GM19372 (cell line): Measurements from ENCODE around the gene ALPK3.
A peak's percentile ranks its signal among the peaks of the same experiment; 100 is the strongest.

Source experiments
- ATAC-seq: cut with Tn5 transposase; IDR thresholded peaks from one replicate; pipeline ENCODE4 v1.9.1; 2021; ENCODE audit warnings: mild to moderate bottlenecking, low read depth, moderate library complexity; ENCODE audit not compliant: unreplicated experiment

ALPK3 gene

DNA sequence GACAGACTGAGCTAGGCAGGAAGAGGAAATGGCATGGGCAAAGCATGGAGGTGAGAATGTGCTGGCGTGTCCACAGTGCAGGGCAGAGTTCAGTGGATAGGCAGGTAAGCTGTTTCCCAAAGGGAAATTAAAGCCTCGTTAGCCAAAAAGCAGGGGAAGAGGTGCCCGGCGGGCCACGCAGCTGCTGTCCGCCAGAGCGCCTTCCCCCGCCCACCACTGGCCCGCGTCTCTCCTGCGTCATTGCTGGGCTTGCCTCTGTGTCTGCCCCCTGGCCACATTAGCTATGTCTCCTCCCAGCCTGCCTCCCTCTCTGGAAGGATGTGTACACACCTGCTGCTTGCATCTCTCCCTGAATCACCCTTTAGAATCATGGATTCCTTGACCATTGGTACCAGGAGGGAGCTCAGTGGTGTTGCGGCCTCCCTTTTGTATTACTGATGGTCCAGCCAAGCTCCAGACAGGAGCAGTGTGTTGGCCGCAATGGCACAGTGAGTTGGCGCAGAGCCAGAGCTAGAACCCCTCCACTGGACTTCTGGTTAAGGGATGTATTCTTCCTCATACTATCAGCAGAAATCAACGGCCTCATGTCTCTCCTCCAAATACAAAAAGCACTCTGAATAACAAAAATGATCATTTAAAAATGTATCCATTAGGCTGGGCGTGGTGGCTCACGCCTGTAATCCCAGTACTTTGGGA is 93.9 kb downstream of the ALPK3 start:
- no peak for ATAC-seq

DNA sequence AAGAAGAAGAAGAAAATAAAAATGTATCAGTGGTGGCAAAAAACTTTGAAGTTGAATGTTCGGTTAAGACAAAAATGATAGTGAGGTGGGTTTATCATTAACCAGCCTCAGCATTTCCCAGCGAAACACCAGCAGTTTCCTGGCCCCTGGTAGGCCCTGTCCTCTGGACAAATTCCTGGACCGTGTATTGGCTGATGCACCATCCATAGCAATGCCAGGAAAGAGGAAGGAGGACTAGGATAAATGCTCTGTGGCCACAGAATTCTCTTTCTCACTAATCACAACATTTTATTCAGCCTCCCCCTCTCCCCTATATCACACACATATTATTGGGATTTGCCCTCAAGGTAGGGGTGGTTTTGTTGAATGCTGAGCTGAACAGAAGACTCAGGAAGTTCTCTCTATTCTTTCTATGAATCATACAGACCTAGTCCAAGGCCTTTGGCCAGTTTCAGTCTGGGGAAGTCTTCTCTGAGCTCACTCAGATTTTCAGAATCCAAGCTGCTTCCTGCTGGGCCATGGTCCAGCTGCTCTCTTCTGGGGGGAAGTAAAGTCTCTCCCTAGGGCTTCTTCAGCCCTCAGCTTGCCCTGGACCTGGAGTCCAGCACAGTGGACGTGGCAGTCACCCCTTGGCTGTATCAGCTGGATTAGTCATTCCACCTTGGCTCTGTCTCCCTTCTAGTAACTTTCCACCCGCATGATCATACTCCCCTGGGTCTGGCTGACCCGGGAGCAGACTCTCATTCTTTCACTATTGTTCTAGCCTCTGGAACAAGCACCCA is 94.9 kb downstream of the ALPK3 start:
- ATAC-seq, result no peak

DNA sequence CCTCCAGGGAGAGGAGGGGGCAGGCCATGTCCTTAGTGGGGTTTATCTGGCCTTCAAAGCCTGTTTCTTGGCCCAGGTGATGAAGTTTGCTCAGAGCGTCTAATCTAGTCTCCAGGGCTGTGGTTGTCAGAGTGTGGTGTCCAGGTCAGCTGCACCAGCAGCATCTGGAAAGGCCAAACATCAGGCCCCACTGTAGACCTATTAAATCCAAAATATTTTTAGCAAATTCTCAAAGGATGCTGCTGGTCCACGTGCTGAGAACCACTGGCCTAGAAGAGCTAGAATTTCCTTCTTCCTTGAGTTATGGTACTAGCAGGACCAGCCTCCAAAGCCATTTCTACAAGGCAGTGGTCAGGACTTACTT is 96.2 kb downstream of the ALPK3 start:
- ATAC-seq, result no peak

DNA sequence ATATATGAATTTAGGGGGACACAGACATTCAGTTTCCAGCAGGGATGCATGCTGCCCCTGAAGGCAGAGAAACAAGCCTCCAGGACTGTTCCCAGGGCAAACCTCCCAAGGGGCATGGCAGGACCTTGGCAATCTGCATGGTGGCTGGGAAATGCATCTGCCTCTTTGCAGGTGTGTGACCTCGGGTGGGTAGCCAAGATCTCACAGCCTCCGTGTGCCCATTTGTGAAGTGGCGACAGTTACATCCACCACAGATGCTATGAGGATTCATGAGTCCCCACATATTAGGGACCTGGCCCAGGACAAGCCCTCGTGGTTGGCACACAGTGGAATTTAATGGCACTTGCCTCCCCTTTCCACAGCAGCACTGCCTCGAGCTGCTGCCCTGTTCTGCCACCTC is 97.2 kb downstream of the ALPK3 start:
- no peak for ATAC-seq

DNA sequence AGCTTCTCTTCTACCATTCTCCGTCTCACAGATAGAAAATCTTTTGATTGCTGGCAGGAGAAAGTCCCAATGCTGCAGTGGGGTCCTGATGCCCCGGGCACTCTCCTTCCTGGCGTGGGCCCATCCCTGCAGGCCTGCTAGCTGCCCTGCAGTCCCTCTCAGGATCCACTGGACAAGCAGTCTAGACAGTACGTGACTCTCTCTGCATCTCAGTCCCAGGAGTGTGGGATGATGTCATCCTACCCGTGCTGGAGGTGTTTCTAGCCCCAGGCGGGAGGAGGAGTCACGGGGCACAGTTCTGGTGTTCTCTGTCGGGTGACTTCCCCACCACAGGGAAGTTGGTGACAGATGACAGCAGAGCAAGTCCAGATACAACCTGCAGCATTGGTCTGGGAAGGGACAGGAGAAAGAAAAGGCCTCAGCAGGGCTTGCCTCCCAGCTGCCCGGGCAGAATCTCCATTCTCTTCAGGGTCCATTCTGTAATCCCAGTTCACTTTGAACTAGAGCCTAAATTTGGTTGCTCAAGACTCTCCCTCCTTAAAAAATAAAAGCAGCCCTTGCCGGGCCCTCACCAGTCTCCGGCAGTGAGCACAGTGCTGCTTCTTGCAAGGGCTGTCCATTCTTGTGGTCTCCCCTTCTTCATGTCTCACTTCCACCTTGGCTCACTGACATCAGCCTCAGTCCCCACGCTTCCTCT is 97.9 kb downstream of the ALPK3 start:
- peak; percentile 98 for ATAC-seq

DNA sequence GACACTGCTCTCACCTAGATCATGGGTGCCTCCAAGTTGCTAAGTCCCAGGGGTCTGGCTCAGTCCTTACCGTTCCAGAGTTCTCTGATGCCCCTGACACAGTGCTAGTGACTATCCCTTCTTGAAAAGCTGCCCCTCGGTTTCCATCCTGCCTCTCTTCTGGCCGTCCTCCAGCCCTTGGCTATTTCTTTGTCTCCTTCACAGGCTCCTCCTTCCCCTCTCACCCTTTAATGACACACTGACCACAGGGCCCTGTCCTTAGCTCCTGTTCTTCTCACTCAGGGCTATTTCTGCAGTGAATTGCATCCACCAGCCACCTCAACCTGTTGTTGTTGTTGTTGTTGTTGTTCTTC is 98.4 kb downstream of the ALPK3 start:
- ATAC-seq, result no peak

DNA sequence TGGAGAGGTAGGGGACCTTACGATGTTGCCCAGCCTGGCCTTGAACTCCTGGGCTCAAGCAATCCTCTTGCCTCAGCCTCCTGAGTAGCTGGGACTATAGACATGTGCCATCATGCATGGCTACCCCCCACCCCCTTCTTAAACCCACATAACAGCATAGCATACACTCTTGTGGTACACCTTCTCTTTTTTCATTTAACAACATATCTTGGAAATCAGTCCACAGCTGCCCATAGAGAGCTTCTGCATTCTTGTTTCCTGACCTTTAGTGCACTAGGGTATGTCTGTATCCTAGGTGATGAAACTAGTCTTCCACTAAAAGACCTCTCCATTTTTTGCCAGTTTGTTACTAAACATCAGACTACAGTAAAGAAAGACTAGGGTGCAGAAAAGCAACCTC is 100.3 kb downstream of the ALPK3 start:
- ATAC-seq, result no peak

DNA sequence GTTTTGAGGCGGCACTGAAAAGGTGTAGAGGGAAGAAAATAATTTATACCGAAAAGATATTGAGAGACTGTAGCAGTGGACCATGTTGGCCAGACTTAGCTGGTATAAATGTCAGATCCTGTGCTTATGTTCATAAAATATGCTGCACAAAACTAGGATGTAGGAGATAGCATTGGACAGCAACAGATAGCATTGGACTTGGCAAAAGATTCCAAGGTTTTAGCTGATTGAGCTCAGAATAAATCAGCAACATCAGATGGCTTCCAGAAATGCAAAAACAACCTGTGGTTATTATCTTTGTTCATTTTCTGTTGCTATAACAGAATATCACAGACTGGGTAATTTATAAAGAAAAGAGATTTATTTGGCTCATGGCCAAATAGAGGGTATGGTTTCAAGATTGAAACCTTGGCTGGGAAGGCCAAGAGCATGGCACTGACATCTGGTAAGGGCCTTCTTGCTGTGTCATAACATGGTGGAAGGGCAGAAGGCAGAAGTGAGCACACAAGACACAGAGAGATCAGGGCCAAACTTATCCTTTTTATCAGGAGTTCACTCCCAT is 102.0 kb downstream of the ALPK3 start:
- no peak for ATAC-seq

DNA sequence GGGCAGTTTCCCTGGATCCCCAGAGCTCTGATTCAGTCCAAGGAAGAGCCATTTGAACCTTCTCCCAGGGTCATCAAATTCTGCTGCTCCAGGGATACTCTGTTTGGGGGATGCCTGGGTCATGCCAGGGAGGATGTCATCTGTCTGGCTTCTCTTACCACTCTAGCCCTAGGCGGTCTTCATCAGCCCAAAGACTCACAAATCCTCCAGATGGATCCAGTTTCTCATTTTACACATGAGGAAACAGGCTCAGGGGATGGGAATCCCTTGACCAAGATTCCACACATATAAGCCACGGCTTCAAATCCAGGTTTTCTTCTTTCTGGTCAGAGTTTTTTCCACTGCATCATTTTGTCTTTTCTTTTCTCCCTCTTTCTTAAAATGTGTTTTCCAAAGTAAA is 104.0 kb downstream of the ALPK3 start:
- no peak for ATAC-seq

DNA sequence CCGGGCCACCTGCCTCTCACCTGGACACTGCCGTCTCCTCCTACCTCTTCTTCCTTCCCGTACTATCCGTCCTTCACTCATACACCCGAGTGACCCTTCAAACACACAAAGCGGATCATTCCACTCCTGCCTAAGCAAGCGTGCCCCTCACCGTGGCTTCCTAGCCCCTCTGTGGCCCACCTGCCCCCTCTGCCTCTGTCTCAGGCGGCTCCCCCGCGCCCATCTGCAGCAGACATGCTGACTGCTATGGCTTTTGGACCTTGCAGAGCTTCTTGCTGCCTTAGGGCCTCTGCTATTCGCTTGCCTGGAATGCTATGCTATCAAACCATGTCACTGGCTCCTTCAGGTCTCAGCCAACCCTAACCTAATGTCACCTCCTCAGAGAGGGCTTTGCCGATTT is 105.4 kb downstream of the ALPK3 start:
- ATAC-seq, result no peak
